ENCODE measurements around the gene PPWD1.

PPWD1 gene

DNA sequence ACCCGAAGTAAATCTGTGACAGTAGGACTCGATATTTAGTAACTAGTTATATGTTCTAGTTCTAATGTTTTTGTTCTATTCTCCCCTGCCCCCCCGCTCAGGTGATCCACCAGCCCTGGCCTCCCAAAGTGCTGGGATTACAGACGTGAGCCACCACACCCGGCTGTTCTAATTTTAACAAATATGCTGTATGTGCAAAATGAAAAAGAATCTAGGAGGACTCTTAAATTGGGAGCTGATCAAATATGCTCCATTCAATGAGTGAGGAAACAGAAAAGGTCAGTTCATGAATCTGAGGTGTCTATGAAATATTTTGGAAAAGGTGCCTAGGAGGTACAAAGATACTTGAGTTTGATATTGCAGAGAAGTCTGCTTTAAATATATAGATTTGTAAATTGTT, 17.0 kb upstream of the PPWD1 start:
- TF ChIP-seq, protein P1, sequence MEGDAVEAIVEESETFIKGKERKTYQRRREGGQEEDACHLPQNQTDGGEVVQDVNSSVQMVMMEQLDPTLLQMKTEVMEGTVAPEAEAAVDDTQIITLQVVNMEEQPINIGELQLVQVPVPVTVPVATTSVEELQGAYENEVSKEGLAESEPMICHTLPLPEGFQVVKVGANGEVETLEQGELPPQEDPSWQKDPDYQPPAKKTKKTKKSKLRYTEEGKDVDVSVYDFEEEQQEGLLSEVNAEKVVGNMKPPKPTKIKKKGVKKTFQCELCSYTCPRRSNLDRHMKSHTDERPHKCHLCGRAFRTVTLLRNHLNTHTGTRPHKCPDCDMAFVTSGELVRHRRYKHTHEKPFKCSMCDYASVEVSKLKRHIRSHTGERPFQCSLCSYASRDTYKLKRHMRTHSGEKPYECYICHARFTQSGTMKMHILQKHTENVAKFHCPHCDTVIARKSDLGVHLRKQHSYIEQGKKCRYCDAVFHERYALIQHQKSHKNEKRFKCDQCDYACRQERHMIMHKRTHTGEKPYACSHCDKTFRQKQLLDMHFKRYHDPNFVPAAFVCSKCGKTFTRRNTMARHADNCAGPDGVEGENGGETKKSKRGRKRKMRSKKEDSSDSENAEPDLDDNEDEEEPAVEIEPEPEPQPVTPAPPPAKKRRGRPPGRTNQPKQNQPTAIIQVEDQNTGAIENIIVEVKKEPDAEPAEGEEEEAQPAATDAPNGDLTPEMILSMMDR (IDR thresholded peaks at IDR 0.05; ENCODE audit: control insufficient read depth, insufficient read depth, low read depth, low read length, missing control alignments): no peak
- no peak overlapping the region for H3K4me3 ChIP-seq (ENCODE audit: control insufficient read depth, low read depth, low read length)
- DNase-seq (ENCODE audit: low read depth): no peak

GRCh38 chr5:65548281-65548680, 14.8 kb upstream of the PPWD1 start:
- no peak overlapping the region for H3K4me3 ChIP-seq (ENCODE audit: control insufficient read depth, low read depth, low read length)
- TF ChIP-seq, protein P1 (IDR thresholded peaks at IDR 0.05; ENCODE audit: control insufficient read depth, insufficient read depth, low read depth, low read length, missing control alignments): no peak
- DNase-seq (ENCODE audit: low read depth): no peak

- TF ChIP-seq, protein P1 (IDR thresholded peaks at IDR 0.05; ENCODE audit: control insufficient read depth, insufficient read depth, low read depth, low read length, missing control alignments): no peak
- no peak for DNase-seq (ENCODE audit: low read depth)
- H3K4me3 ChIP-seq (ENCODE audit: control insufficient read depth, low read depth, low read length): no peak overlapping the region
Observed at GRCh38 chr5:65553941-65554340, 9.2 kb upstream of the PPWD1 start.

GRCh38 chr5:65555287-65555686, 7.8 kb upstream of the PPWD1 start:
- DNase-seq (ENCODE audit: low read depth): no peak
- TF ChIP-seq, protein P1 (IDR thresholded peaks at IDR 0.05; ENCODE audit: control insufficient read depth, insufficient read depth, low read depth, low read length, missing control alignments): no peak
- no peak overlapping the region for H3K4me3 ChIP-seq (ENCODE audit: control insufficient read depth, low read depth, low read length)

DNA sequence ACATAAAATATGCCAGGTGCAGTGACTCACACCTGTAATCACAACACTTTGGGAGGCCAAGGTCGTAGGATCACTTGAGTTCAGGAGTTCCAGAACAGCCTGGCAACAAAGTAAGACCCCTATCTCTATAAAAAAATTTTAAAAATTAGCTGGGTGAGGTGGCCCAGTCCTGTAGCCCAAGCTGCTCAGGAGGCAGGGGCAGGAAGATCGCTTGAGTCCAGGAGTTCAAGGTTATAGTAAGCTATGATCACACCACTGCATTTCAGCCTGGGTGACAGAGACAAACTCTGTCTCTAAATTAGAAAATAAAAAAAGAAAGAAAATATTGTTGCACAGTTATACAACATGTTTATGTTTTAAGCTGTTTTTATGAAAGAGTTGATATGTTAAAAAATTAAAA, 6.9 kb upstream of the PPWD1 start:
- DNase-seq (ENCODE audit: low read depth): no peak
- TF ChIP-seq, protein P1 (IDR thresholded peaks at IDR 0.05; ENCODE audit: control insufficient read depth, insufficient read depth, low read depth, low read length, missing control alignments): no peak
- no peak overlapping the region for H3K4me3 ChIP-seq (ENCODE audit: control insufficient read depth, low read depth, low read length)

DNA sequence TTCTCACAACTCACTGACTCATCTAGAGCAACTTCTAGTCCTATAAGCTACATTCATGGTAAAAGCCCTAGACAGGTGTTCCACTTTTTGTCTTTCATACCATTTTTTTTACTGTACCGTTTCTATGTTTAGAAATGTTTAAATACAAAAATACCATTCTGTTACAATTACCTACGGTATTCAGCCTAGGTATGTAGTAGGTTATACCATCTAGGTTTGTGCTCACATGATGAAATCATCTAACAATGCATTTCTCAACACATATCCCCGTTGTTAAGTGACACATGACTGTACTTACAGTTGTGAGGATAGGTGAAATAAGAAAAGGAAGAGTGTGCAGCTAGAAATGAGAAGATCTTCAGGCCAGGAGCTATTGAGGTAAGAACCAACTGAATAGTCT, 6.4 kb upstream of the PPWD1 start:
- DNase-seq (ENCODE audit: low read depth): no peak
- TF ChIP-seq, protein P1 (IDR thresholded peaks at IDR 0.05; ENCODE audit: control insufficient read depth, insufficient read depth, low read depth, low read length, missing control alignments): no peak
- no peak overlapping the region for H3K4me3 ChIP-seq (ENCODE audit: control insufficient read depth, low read depth, low read length)

GRCh38 chr5:65563777-65564176, 681 bp downstream of the PPWD1 start:
- DNase-seq (ENCODE audit: low read depth): no peak
- H3K4me3 ChIP-seq (ENCODE audit: control insufficient read depth, low read depth, low read length): peak overlapping the region; percentile 86
- TF ChIP-seq, protein P1 (IDR thresholded peaks at IDR 0.05; ENCODE audit: control insufficient read depth, insufficient read depth, low read depth, low read length, missing control alignments): no peak
